ENCODE data around the gene MRGPRX4.
A peak's percentile ranks its signal among the peaks of the same experiment; 100 is the strongest.
"Not testable (repeated sequence)": the region's sequence is repeated elsewhere in the genome, so short reads cannot be mapped to it uniquely, and the experiment has no call there.

Gene MRGPRX4

DNA sequence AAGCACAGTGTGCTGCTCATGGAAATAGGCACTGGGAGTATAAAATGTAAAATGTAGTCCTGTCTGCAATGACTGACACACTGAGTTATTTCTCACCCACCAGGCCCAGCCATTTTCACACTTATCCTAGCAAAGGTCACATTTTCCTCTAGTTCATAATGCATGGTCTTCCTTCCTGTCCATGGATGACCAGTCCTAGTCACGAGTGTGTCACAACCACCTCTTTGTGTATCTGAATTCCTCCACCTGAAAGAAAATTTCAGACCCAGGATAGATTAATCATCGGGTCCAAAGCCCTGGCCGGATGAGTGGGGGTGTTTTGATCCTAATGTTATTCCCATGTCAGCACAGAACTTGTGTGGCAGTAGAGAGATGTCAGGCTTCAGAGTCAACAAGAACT is at the start of gene MRGPRX4:
Gene MRGPRX4 (plus strand): TSS at position 172 of the 400 bp plus-strand sequence. CDS start 420 bp downstream, outside the sequence.
- in situ Hi-C loops (cut with HindIII; ENCODE audit: low pct_ligation_motif_present, low pct_unique_long_range_greater_than_20kb, low sequenced_read_pairs) = no loop called here
- no peak for DNase-seq

- in situ Hi-C loops (cut with HindIII; ENCODE audit: low pct_ligation_motif_present, low pct_unique_long_range_greater_than_20kb, low sequenced_read_pairs); DNase-seq: not testable (repeated sequence)
These were observed 41.5 kb upstream of the MRGPRX4 start for GRCh38 chr11:18131115-18131514.

DNA sequence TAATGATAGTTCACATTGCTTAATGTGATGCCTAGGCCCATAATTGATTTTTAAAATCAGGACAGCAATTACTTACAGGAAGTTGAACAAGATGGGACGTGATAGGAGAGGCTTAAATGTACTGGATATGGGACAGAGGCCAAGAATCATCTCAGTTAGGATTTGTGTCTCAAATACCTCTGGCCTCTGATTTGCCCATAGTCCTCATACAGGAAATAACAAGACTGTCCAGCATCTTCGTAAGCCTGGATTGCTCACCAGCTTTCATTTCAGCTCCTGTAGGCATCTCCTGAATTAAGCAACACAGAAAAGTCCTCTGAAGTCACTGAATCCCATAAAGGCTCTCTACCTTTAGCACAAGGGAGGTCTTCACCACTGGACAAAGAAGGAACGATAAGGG is 40.3 kb upstream of the MRGPRX4 start, which contains the start of gene MRGPRX3:
Gene MRGPRX3 (plus strand): TSS at position 231 of the 400 bp plus-strand sequence. CDS start 4,632 bp downstream, outside the sequence.
- DNase-seq = no peak
- in situ Hi-C loops (cut with HindIII; ENCODE audit: low pct_ligation_motif_present, low pct_unique_long_range_greater_than_20kb, low sequenced_read_pairs) = no loop called here

DNA sequence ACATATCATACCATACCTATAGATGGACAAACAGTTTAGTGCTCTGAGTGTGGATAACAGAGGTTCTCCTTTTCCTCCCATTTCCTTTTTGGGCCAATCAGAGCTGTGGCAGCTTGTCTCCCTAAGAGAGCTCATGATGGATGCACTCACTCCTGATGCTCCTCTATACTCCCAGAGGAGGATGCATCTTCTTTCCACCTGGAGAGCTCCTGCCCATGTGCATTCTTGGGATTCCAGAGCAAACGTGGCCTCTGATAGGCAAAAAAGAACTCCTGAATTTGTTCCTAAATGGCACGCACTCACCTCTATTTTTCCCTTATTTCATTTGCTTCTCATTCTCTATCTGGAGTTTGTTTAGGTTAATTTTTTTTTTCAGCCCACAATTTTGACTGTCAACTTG is 37.3 kb upstream of the MRGPRX4 start:
- DNase-seq = no peak
- in situ Hi-C loops (cut with HindIII; ENCODE audit: low pct_ligation_motif_present, low pct_unique_long_range_greater_than_20kb, low sequenced_read_pairs) = no loop called here

GRCh38 chr11:18137186-18137800 is 35.3 kb upstream of the MRGPRX4 start:
- in situ Hi-C loops (cut with HindIII; ENCODE audit: low pct_ligation_motif_present, low pct_unique_long_range_greater_than_20kb, low sequenced_read_pairs) = no loop called here
- DNase-seq = no peak

GRCh38 chr11:18140145-18140544 is 32.5 kb upstream of the MRGPRX4 start:
- in situ Hi-C loops (cut with HindIII; ENCODE audit: low pct_ligation_motif_present, low pct_unique_long_range_greater_than_20kb, low sequenced_read_pairs) = no loop called here

GRCh38 chr11:18144243-18144642 is 28.4 kb upstream of the MRGPRX4 start:
- no peak for DNase-seq
- in situ Hi-C loops (cut with HindIII; ENCODE audit: low pct_ligation_motif_present, low pct_unique_long_range_greater_than_20kb, low sequenced_read_pairs) = no loop called here

More at GRCh38 chr11:18140145-18140544, 32.5 kb upstream of the MRGPRX4 start:
- no peak for DNase-seq

DNA sequence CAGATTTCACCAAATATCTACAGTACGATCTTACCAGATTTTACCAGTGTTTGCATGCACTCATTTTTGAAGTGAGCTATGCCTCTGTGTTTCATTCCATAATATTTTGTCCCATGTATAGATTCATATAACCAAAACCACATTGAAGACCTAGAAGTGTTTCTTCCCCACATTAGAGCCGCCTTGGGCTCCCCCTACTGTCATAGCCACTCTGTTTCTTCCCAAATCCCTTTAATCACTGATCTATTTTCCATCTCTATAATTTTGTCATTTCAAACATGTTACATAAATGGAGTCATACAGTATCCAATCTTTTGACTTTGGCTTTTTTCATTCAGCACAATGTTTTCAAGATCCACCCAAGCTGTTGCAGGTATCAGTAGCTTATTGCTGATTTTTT is 27.6 kb upstream of the MRGPRX4 start:
- no peak for DNase-seq

GRCh38 chr11:18145837-18146236 is 26.8 kb upstream of the MRGPRX4 start:
- no peak for DNase-seq
- in situ Hi-C loops (cut with HindIII; ENCODE audit: low pct_ligation_motif_present, low pct_unique_long_range_greater_than_20kb, low sequenced_read_pairs) = no loop called here

More for the DNA sequence above, 27.6 kb upstream of the MRGPRX4 start:
- in situ Hi-C loops (cut with HindIII; ENCODE audit: low pct_ligation_motif_present, low pct_unique_long_range_greater_than_20kb, low sequenced_read_pairs) = no loop called here

GRCh38 chr11:18151581-18151980 is 21.1 kb upstream of the MRGPRX4 start:
- no peak for DNase-seq
- in situ Hi-C loops (cut with HindIII; ENCODE audit: low pct_ligation_motif_present, low pct_unique_long_range_greater_than_20kb, low sequenced_read_pairs) = no loop called here

GRCh38 chr11:18168372-18168771 is 4.3 kb upstream of the MRGPRX4 start:
- no peak for DNase-seq
- in situ Hi-C loops (cut with HindIII; ENCODE audit: low pct_ligation_motif_present, low pct_unique_long_range_greater_than_20kb, low sequenced_read_pairs) = no loop called here

- peak; percentile 45 for DNase-seq
- in situ Hi-C loops (cut with HindIII; ENCODE audit: low pct_ligation_motif_present, low pct_unique_long_range_greater_than_20kb, low sequenced_read_pairs) = no loop called here
These were observed 1.1 kb upstream of the MRGPRX4 start for GRCh38 chr11:18171377-18172000.

DNA sequence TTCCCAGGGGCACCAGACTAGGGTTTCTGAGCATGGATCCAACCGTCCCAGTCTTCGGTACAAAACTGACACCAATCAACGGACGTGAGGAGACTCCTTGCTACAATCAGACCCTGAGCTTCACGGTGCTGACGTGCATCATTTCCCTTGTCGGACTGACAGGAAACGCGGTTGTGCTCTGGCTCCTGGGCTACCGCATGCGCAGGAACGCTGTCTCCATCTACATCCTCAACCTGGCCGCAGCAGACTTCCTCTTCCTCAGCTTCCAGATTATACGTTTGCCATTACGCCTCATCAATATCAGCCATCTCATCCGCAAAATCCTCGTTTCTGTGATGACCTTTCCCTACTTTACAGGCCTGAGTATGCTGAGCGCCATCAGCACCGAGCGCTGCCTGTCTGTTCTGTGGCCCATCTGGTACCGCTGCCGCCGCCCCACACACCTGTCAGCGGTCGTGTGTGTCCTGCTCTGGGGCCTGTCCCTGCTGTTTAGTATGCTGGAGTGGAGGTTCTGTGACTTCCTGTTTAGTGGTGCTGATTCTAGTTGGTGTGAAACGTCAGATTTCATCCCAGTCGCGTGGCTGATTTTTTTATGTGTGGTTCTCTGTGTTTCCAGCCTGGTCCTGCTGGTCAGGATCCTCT is 709 bp downstream of the MRGPRX4 start:
- in situ Hi-C loops (cut with HindIII; ENCODE audit: low pct_ligation_motif_present, low pct_unique_long_range_greater_than_20kb, low sequenced_read_pairs) = no loop called here

DNA sequence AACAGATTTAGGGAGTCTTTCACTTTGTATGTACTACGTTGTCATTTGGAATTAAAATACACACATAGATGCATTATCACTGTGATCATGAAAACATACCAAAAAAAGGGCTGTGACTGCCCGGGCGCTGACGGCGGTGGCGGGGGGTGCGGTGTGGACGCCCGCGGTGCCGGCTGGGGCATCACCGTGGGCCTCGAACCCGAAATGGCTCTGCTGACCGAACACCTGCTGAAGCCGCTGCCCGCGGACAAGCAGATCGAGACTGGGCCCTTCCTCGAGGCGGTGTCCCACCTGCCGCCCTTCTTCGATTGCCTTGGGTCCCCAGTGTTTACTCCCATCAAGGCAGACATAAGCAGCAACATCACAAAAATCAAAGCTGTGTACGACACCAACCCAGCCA is 16.2 kb downstream of the MRGPRX4 start:
- in situ Hi-C loops (cut with HindIII; ENCODE audit: low pct_ligation_motif_present, low pct_unique_long_range_greater_than_20kb, low sequenced_read_pairs) = no loop called here

More for the DNA sequence above, 709 bp downstream of the MRGPRX4 start:
- no peak for DNase-seq

GRCh38 chr11:18189476-18190245 is 17.0 kb downstream of the MRGPRX4 start:
- DNase-seq; in situ Hi-C loops (cut with HindIII; ENCODE audit: low pct_ligation_motif_present, low pct_unique_long_range_greater_than_20kb, low sequenced_read_pairs): not testable (repeated sequence)

More for the DNA sequence above, 16.2 kb downstream of the MRGPRX4 start:
- DNase-seq = no peak

GRCh38 chr11:18191376-18191775 is 18.7 kb downstream of the MRGPRX4 start:
- in situ Hi-C loops (cut with HindIII; ENCODE audit: low pct_ligation_motif_present, low pct_unique_long_range_greater_than_20kb, low sequenced_read_pairs) = no loop called here
- no peak for DNase-seq

- no peak for DNase-seq
- in situ Hi-C loops (cut with HindIII; ENCODE audit: low pct_ligation_motif_present, low pct_unique_long_range_greater_than_20kb, low sequenced_read_pairs) = no loop called here
These were observed 20.4 kb downstream of the MRGPRX4 start for GRCh38 chr11:18193010-18193409.

- DNase-seq = no peak
- in situ Hi-C loops (cut with HindIII; ENCODE audit: low pct_ligation_motif_present, low pct_unique_long_range_greater_than_20kb, low sequenced_read_pairs) = no loop called here
These were observed 23.9 kb downstream of the MRGPRX4 start for GRCh38 chr11:18196532-18196931.

DNA sequence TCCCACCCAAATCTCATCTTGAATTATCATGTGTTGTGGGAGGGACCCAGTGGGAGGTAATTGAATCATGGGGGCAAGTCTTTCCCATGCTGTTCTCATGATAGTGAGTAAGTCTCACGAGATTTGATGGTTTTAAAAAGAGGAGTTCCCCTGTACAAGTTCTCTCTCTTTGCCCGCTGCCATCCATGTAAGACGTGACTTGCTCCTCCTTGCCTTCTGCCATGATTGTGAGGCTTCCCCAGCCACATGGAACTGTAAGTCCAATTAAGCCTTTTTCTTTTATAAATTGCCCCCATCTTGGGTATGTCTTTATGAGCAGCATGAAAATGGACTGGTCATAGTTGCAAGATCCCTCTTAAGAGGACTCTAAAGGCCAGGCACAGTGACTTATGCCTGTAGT is 25.1 kb downstream of the MRGPRX4 start:
- in situ Hi-C loops (cut with HindIII; ENCODE audit: low pct_ligation_motif_present, low pct_unique_long_range_greater_than_20kb, low sequenced_read_pairs); DNase-seq: not testable (repeated sequence)
